ENCODE data around the gene AIP.
"Not testable (repeated sequence)": the region's sequence is repeated elsewhere in the genome, so short reads cannot be mapped to it uniquely, and the experiment has no call there.

Gene AIP

DNA sequence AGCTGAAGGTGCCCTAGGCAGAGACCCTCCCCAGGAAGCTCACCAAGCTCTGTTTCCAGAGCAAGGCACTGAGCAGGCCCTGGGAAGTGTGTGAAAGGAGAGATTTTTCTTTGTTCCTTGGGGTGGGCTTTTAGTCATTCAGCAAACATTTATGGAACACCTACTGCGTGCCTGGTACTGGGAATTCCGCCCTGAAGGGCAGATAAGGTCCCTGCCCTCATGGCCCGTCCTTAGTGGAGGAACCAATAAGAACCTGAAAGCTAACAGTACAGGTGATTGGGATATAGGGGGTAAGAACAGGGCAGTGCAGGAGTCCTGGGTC lies 17.7 kb upstream of the AIP start:
- DNase-seq (ENCODE audit: extremely low read depth, low read depth) = no peak
- TF ChIP-seq, protein P1, sequence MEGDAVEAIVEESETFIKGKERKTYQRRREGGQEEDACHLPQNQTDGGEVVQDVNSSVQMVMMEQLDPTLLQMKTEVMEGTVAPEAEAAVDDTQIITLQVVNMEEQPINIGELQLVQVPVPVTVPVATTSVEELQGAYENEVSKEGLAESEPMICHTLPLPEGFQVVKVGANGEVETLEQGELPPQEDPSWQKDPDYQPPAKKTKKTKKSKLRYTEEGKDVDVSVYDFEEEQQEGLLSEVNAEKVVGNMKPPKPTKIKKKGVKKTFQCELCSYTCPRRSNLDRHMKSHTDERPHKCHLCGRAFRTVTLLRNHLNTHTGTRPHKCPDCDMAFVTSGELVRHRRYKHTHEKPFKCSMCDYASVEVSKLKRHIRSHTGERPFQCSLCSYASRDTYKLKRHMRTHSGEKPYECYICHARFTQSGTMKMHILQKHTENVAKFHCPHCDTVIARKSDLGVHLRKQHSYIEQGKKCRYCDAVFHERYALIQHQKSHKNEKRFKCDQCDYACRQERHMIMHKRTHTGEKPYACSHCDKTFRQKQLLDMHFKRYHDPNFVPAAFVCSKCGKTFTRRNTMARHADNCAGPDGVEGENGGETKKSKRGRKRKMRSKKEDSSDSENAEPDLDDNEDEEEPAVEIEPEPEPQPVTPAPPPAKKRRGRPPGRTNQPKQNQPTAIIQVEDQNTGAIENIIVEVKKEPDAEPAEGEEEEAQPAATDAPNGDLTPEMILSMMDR (IDR thresholded peaks at IDR 0.05; ENCODE audit: low read depth, low read length, missing control alignments) = no peak
- H3K4me3 ChIP-seq (replicated peaks; ENCODE audit: low read depth, low read length) = peak overlapping the region; percentile 51

DNA sequence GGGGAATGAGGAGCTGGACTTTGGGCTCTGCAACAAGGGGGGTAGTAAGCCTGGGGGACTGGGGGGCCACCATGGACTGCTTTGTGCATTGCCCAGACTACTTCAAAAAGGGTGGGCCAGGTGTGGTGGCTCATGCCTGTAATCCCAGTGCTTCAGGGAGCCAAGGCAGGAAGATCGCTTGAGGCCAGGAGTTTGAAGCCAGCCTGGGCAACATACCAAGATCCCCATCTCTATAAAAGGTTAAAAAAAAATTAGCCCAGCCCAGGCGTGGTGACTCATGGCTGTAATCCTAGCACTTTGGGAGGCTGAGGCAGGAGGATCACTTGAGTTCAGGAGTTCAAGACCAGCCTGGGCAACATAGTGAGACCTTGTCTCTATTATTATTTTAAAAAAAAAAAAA lies 17.3 kb upstream of the AIP start:
- peak overlapping the region; percentile 51 for H3K4me3 ChIP-seq (replicated peaks; ENCODE audit: low read depth, low read length)

DNA sequence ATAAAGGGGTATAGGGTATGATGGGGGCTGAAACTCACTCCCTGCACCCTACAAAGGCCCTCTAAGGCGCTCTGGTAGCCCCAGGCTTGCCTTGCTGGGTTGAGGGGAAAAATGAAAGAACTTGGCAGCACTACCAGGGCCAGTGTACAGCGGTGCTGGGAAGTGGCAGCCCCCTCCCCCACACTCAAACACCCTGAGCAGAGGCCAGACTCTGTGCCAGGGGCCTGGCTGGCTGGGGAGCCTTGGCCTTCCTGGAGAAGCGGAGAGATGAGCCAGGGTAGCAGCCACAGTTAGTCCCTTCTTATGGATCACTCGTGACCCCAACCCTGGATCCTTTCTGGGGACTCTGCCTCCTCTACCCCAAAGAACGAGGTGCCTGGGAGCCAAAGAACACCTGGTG lies 16.5 kb upstream of the AIP start:
- TF ChIP-seq, protein P1 (IDR thresholded peaks at IDR 0.05; ENCODE audit: low read depth, low read length, missing control alignments) = no peak
- no peak overlapping the region for H3K4me3 ChIP-seq (replicated peaks; ENCODE audit: low read depth, low read length)
- DNase-seq (ENCODE audit: extremely low read depth, low read depth) = no peak

More for the DNA sequence above, 17.3 kb upstream of the AIP start:
- DNase-seq (ENCODE audit: extremely low read depth, low read depth) = not testable (repeated sequence)

DNA sequence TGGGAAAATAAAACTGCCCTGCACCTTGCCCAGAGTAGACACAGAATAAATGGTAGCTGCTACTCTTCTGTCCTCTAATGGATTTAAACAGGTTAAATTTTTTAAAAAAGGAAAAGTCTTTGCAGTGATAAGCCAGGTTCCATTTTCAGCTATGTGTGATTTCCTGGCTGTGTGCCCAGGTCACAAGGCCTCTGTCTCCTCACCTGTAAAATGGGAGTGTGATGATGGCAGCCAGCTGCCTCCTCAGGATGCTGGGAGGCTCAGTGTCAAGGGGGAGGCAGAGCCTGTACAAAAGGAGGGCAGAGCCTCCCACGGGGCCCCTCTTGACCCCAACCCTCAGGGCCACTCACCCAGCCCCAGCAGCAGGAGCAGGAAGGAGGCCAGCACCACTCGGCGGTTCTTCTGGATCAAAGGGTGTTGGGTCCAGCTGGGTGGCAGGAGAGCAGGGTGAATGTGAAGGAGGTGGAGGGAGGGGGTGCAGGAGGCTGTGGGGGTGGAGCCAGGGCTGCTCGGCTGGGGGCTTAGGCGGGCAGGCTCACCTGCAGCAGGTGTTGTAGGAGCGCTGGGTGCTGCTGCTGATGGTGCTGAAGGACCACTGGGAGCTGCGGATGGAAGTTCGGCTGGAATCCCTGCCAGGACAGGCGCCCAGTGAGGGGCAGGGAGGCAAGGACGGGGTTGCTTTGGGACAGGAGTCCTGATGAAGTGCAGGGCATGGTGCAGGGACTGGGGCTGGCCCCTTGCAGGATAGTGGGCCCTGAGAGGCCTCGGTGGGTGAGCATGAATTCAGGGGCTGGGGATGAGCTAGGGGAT lies 15.7 kb upstream of the AIP start:
- no peak for DNase-seq (ENCODE audit: extremely low read depth, low read depth)
- H3K4me3 ChIP-seq (replicated peaks; ENCODE audit: low read depth, low read length) = no peak overlapping the region
- TF ChIP-seq, protein P1 (IDR thresholded peaks at IDR 0.05; ENCODE audit: low read depth, low read length, missing control alignments) = no peak

DNA sequence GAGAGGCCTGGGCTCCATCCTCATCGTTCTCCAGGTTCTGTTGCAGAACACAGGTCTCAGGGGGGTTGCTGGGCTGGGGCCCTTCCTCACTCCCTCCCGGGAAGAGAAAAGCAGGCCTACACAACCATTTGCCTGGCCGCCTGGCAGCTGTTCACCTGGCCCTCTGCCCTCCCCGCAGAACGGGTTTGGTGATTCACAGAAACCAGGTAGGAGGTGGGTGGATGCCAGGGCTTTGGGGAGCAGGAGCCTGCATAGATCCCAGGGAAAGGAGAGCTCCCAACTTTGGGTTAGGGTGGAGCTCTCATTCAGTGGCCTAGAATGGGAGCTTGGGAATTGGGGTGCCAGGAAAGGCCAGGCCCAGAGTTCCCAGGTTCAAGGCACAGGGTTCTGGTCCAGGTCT lies 14.8 kb upstream of the AIP start:
- DNase-seq (ENCODE audit: extremely low read depth, low read depth) = no peak
- H3K4me3 ChIP-seq (replicated peaks; ENCODE audit: low read depth, low read length) = peak overlapping the region; percentile 55
- TF ChIP-seq, protein P1 (IDR thresholded peaks at IDR 0.05; ENCODE audit: low read depth, low read length, missing control alignments) = no peak

DNA sequence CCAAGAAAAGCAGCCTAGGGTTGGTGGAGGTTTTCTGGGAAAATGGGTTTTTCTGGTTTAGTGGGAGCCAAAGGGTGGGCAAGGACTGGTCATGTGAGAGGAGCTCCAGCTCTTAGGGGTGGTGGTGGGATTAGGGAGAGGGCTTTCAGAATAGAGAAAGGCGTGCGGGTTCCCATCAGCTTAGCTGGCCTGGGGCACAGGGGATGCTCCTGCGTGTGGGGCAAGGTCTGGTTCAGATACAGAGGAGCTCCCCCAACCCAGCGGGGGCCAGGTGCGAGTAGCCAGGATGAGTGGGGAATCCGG lies 14.4 kb upstream of the AIP start:
- H3K4me3 ChIP-seq (replicated peaks; ENCODE audit: low read depth, low read length) = peak overlapping the region; percentile 55
- no peak for DNase-seq (ENCODE audit: extremely low read depth, low read depth)
- TF ChIP-seq, protein P1 (IDR thresholded peaks at IDR 0.05; ENCODE audit: low read depth, low read length, missing control alignments) = no peak

DNA sequence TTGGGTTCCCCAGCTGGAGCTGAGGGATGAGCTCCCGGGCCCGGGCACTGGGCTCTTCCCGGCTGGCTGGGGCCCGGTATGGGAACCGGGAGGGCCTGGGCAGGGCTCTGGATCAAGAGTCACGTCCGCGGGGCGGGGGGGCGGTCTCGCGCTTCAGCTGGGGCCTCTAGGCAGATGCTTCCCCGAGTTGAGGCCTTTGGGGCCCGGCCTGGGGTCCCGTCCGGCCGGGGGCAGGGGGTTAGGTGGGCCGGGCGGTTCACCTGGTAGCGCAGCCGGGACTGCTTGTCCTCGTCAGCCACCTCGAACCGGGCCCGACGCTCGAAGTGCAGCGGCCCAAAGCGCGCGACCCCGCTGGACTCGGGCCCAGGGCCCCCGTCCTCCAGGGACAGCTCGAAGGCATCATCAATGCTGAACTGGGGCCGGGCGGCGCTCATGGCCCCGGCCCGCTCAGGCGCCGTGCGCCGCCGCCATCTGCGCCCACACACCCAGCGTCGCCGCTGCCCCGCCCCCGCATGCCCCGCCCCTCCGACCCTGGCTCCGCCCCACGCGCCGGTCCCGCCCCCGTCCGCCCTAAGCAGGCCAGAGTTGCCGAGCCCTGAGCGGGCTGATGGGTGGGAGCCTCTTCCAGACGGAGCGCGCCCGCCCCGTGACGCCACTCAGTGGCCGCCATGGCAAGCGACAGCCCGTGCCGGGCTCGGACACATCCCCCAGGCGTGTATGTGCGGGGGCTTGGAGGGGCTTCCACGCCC lies 13.9 kb upstream of the AIP start, which contains the start of gene TMEM134:
Gene TMEM134, minus strand, starts transcription at position 493 of the 749 bp plus-strand sequence. Its CDS starts 59 bp downstream, at position 434.
- peak within 1 kb of the TSS; percentile 55 for H3K4me3 ChIP-seq (replicated peaks; ENCODE audit: low read depth, low read length)
- peak; percentile 62 for DNase-seq (ENCODE audit: extremely low read depth, low read depth)
- TF ChIP-seq, protein P1 (IDR thresholded peaks at IDR 0.05; ENCODE audit: low read depth, low read length, missing control alignments) = peak; percentile 31

Data from HFF-Myc (cell line).